Loucy (cell line): ENCODE results near the gene SUPT7L.
"Not testable (repeated sequence)": the region's sequence is repeated elsewhere in the genome, so short reads cannot be mapped to it uniquely, and the experiment has no call there.

Source experiments
- H2AFZ ChIP-seq: fragments of 200-600 bp; sonication (generic); 2 replicates; pipeline ENCODE4 v1.6.0; 2016; ENCODE audit warnings: antibody characterized with exemption, mild to moderate bottlenecking, low read length, moderate library complexity
- H3F3A ChIP-seq: fragments of 200-600 bp; 2 replicates; pipeline ENCODE4 v1.6.0; 2016; ENCODE audit warnings: antibody characterized with exemption, low read depth, mild to moderate bottlenecking
- H3K27me3 ChIP-seq: fragments of 200-600 bp; sonication (generic); 2 replicates; pipeline ENCODE4 v1.6.1; 2014; ENCODE audit warnings: low read length, mild to moderate bottlenecking; ENCODE audit not compliant: insufficient read depth, poor library complexity, severe bottlenecking
- H3K36me3 ChIP-seq: fragments of 200-600 bp; sonication (generic); 2 replicates; pipeline ENCODE4 v1.6.1; 2016; ENCODE audit warnings: low read length; ENCODE audit not compliant: insufficient read depth
- H3K4me1 ChIP-seq: fragments of 200-600 bp; sonication (generic); 2 replicates; pipeline ENCODE4 v1.5.1; 2014; ENCODE audit warnings: low read length, mild to moderate bottlenecking; ENCODE audit not compliant: insufficient read depth, poor library complexity, severe bottlenecking
- H3K4me2 ChIP-seq: fragments of 200-600 bp; sonication (generic); 2 replicates; pipeline ENCODE4 v1.6.0; 2014; ENCODE audit warnings: antibody characterized with exemption, low read length, low read depth, mild to moderate bottlenecking; ENCODE audit not compliant: poor library complexity, severe bottlenecking
- H3K4me3 ChIP-seq: fragments of 200-600 bp; sonication (generic); 2 replicates; pipeline ENCODE4 v1.5.1; 2014; ENCODE audit warnings: low read length, mild to moderate bottlenecking, mixed read lengths; ENCODE audit not compliant: poor library complexity, severe bottlenecking
- H3K79me2 ChIP-seq: fragments of 200-600 bp; sonication (generic); 2 replicates; pipeline ENCODE4 v1.6.1; 2014; ENCODE audit warnings: low read length; ENCODE audit not compliant: insufficient read depth
- H3K9ac ChIP-seq: fragments of 200-600 bp; sonication (generic); 2 replicates; pipeline ENCODE4 v1.6.0; 2014; ENCODE audit warnings: mild to moderate bottlenecking, low read depth, low read length, moderate library complexity; ENCODE audit not compliant: poor library complexity, severe bottlenecking
- H3K9me2 ChIP-seq: fragments of 200-600 bp; sonication (generic); replicated peaks from 2 replicates; pipeline ENCODE4 v1.6.1; 2016; ENCODE audit warnings: low read depth, low read length, mixed read lengths
- H3K9me3 ChIP-seq: fragments of 200-600 bp; sonication (generic); 2 replicates; pipeline ENCODE4 v1.6.1; 2014; ENCODE audit warnings: mild to moderate bottlenecking, antibody characterized with exemption, low read length, low read depth; ENCODE audit not compliant: insufficient read depth
- H4K20me1 ChIP-seq: fragments of 200-600 bp; sonication (generic); 2 replicates; pipeline ENCODE4 v1.6.0; 2014; ENCODE audit warnings: antibody characterized with exemption, low read length, mild to moderate bottlenecking; ENCODE audit not compliant: insufficient read depth, poor library complexity, severe bottlenecking
- CTCF ChIP-seq: fragments of 200-600 bp; sonication (generic); conservative IDR thresholded peaks from 2 replicates; pipeline ENCODE4 v1.5.1; 2014; ENCODE audit warnings: mild to moderate bottlenecking, antibody characterized with exemption, low read length
- EZH2phosphoT487 ChIP-seq: fragments of 200-600 bp; IDR thresholded peaks from 2 replicates; pipeline ENCODE4 v1.6.1; 2018; ENCODE audit warnings: antibody characterized with exemption, mild to moderate bottlenecking, moderate library complexity, borderline replicate concordance

The SUPT7L gene

DNA sequence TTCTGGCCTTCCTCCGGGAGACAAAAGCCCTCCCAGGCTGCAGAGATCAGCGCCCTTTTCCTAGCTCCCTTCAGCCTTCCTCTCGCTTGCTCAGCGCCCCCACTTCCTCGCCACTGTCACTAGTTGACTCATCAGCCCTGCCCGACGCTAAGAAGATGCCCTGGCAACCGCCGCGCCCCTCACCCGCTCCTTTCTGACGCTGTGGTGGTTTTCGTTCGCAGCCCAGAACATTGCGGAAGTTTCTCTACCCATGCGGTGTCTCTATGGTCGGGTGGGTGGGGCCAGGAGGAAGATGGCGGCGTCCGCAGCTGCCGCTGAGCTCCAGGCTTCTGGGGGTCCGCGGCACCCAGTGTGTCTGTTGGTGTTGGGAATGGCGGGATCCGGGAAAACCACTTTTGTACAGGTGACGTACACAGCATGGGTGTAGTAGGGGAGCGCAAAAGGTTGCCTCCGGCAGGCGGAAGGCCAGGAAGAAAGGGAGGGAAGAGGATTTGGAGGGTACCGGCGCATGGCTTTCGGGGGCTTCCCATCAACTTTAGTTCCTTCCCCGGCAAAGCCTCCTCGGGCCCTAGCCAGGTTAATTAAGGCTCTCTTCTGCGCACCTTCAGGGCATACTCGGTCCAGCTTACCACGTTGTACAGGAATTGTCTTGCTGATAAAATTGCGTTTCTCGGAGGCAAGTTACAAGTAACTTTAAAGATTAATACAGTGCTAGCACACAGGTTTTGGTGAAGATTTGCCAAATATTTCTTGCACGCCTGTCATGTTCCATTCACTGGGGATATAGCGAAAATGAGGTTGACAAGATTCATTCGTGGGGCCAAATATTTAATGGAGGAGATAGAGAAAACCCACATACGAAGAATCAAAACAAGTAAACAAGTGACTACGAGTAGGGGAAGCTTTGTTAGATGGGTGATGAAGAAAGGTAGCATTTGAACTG is 34.4 kb downstream of the SUPT7L start, which contains the start of the genes CCDC121 and GPN1:
TSS of gene CCDC121 (minus strand) at position 246 of the 943 bp plus-strand sequence. CDS start 1,213 bp downstream, outside the sequence.
TSS of gene GPN1 (plus strand) at position 284 of the 943 bp plus-strand sequence. CDS start at position 293, 9 bp downstream.
- Histone ChIP-seq H3K36me3 (peaks cover 16% of the 10 kb centered on the region; the same call in 1 of the 2 replicates), H2AFZ (peak within 1 kb of the TSS; percentile 97), H4K20me1 (no peaks in the 10 kb centered on the region), H3K4me2 (peak within 1 kb of the TSS; percentile 83), H3K9ac (peak within 1 kb of the TSS; percentile 90), H3K9me2 (no peaks in the 10 kb centered on the region), H3K79me2 (peaks cover 26% of the 10 kb centered on the region), H3K4me3 (peak within 1 kb of the TSS; percentile 93), H3K9me3 (no peaks in the 10 kb centered on the region), H3F3A (no peaks in the 10 kb centered on the region), H3K27me3 (no peaks in the 10 kb centered on the region), H3K4me1 (peaks cover 12% of the 10 kb centered on the region)
- TF ChIP-seq CTCF (no peak), EZH2phosphoT487 (no peak)

GRCh38 chr2:27627963-27628766 is 35.2 kb downstream of the SUPT7L start:
- peak overlapping the region; percentile 93 for H3K4me3 ChIP-seq
- H3K4me1 ChIP-seq, result peaks cover 12% of the 10 kb centered on the region
- no peaks in the 10 kb centered on the region for H3K9me2 ChIP-seq
- H3K9ac ChIP-seq, result peak overlapping the region; percentile 90
- no peak for TF ChIP-seq CTCF
- TF ChIP-seq EZH2phosphoT487, result no peak
- peaks cover 26% of the 10 kb centered on the region for H3K79me2 ChIP-seq
- peak overlapping the region; percentile 97 for H2AFZ ChIP-seq
- peaks cover 20% of the 10 kb centered on the region; the same call in 1 of the 2 replicates for H3K36me3 ChIP-seq
- no peaks in the 10 kb centered on the region for H4K20me1 ChIP-seq
- H3K27me3 ChIP-seq, result no peaks in the 10 kb centered on the region
- H3F3A ChIP-seq, result no peaks in the 10 kb centered on the region
- H3K4me2 ChIP-seq, result peak overlapping the region; percentile 83
- H3K9me3 ChIP-seq, result no peaks in the 10 kb centered on the region

DNA sequence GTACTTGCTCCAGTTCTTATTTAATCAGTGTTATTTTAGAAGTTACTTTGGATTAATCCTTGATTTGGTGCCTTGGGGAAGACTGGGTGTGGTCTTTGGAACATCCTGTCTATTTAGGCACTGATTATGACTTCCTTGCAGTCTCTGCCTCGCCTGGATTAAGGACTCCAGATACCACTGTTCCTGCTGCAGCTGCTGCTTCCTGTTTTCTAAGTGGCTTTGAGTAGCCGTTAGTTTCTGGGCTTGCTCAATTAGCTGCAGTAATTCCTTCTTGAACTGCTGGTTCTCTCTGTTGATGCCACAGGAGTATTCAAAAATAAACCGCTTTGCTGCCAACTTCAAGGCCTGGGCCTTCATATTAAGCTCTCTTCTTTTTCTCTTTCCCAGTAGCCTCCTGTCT is 36.5 kb downstream of the SUPT7L start:
- H3K9ac ChIP-seq, result not testable (repeated sequence)

GRCh38 chr2:27626323-27626722 is 37.1 kb downstream of the SUPT7L start:
- H3F3A ChIP-seq, H2AFZ ChIP-seq, H3K27me3 ChIP-seq, H4K20me1 ChIP-seq, H3K9me2 ChIP-seq, H3K9me3 ChIP-seq, H3K4me3 ChIP-seq, H3K4me2 ChIP-seq, H3K9ac ChIP-seq: not testable (repeated sequence)
- H3K36me3 ChIP-seq, result peaks cover 33% of the 10 kb centered on the region; the same call in 1 of the 2 replicates
- peaks cover 12% of the 10 kb centered on the region for H3K4me1 ChIP-seq
- H3K79me2 ChIP-seq, result peaks cover 23% of the 10 kb centered on the region

More for the DNA sequence above, 36.5 kb downstream of the SUPT7L start:
- not testable (repeated sequence) for H3K4me3 ChIP-seq, H3F3A ChIP-seq, H4K20me1 ChIP-seq, H3K9me2 ChIP-seq, H3K9me3 ChIP-seq, H2AFZ ChIP-seq, H3K4me2 ChIP-seq, H3K27me3 ChIP-seq
- Histone ChIP-seq H3K4me1 (peaks cover 12% of the 10 kb centered on the region), H3K36me3 (peaks cover 32% of the 10 kb centered on the region; the same call in 1 of the 2 replicates), H3K79me2 (peaks cover 26% of the 10 kb centered on the region)
